HL-60/S4 treated with phorbol 12-myristate 13-acetate at 8.2 ng/mL for 4 days and 3 days (cell line): ENCODE data around the gene KRT27.

Experiments
- in situ Hi-C: fragments of 300-500 bp; cut with MboI; formaldehyde crosslinking; loops from 2 replicates; pipeline ENCODE4 v1.15.0; 2022; ENCODE audit warnings: low sequenced_read_pairs

KRT27 gene

GRCh38 chr17:40810494-40810893 is 28.1 kb upstream of the KRT27 start:
- in situ Hi-C loops, result no loop called here

- in situ Hi-C loops, result no loop called here
These were observed 27.5 kb upstream of the KRT27 start for GRCh38 chr17:40809721-40810421.

- in situ Hi-C loops, result no loop called here
These were observed 23.8 kb upstream of the KRT27 start for GRCh38 chr17:40806131-40806530.

- in situ Hi-C loops, result no loop called here
These were observed 21.3 kb upstream of the KRT27 start for GRCh38 chr17:40803617-40804082.

- in situ Hi-C loops, result no loop called here
These were observed 18.8 kb upstream of the KRT27 start for GRCh38 chr17:40801157-40801556.

GRCh38 chr17:40800381-40800780 is 18.0 kb upstream of the KRT27 start:
- in situ Hi-C loops, result no loop called here

- in situ Hi-C loops, result no loop called here
These were observed 17.5 kb upstream of the KRT27 start, which contains the start of gene KRT28 for GRCh38 chr17:40799859-40800258. Gene KRT28 (minus strand): TSS chr17:40799959. CDS start chr17:40799893, 66 bp downstream.

GRCh38 chr17:40796846-40797245 is 14.5 kb upstream of the KRT27 start:
- in situ Hi-C loops, result no loop called here

GRCh38 chr17:40795019-40795667 is 12.8 kb upstream of the KRT27 start:
- in situ Hi-C loops, result no loop called here

GRCh38 chr17:40794466-40794865 is 12.1 kb upstream of the KRT27 start:
- in situ Hi-C loops, result no loop called here

- in situ Hi-C loops, result no loop called here
These were observed 11.5 kb upstream of the KRT27 start for GRCh38 chr17:40793832-40794231.

- in situ Hi-C loops, result no loop called here
These were observed 9.6 kb upstream of the KRT27 start for GRCh38 chr17:40791787-40792436.

- in situ Hi-C loops, result no loop called here
These were observed 8.8 kb upstream of the KRT27 start for GRCh38 chr17:40791111-40791510.

- in situ Hi-C loops, result no loop called here
These were observed 3.0 kb downstream of the KRT27 start for GRCh38 chr17:40779181-40779909.

- in situ Hi-C loops, result no loop called here
These were observed 3.9 kb downstream of the KRT27 start for GRCh38 chr17:40778461-40778860.

- in situ Hi-C loops, result no loop called here
These were observed 4.4 kb downstream of the KRT27 start for GRCh38 chr17:40777971-40778370.

- in situ Hi-C loops, result no loop called here
These were observed 4.9 kb downstream of the KRT27 start for GRCh38 chr17:40777459-40777858.

- in situ Hi-C loops, result no loop called here
These were observed 6.4 kb downstream of the KRT27 start for GRCh38 chr17:40775945-40776344.

- in situ Hi-C loops, result no loop called here
These were observed 10.2 kb downstream of the KRT27 start, which contains the start of gene KRT26 for GRCh38 chr17:40772101-40772500. Gene KRT26 (minus strand): TSS chr17:40772201. CDS start chr17:40772113, 88 bp downstream.

- in situ Hi-C loops, result no loop called here
These were observed 16.7 kb downstream of the KRT27 start for GRCh38 chr17:40765657-40766056.

- in situ Hi-C loops, result no loop called here
These were observed 18.6 kb downstream of the KRT27 start for GRCh38 chr17:40763752-40764151.
